Neural progenitor cell (in vitro differentiated cells): ENCODE results near the gene LAMB1.

ENCODE experiments used
- EZH2 ChIP-seq: fragments of 200-600 bp; sonication (generic); IDR thresholded peaks from 2 replicates; pipeline ENCODE4 v1.6.1; 2017; ENCODE audit warnings: antibody characterized with exemption, mild to moderate bottlenecking, moderate library complexity
- TF ChIP-seq, protein P1 (sequence below): fragments of 200-600 bp; sonication (generic); IDR thresholded peaks from 2 replicates; pipeline ENCODE4 v1.5.1; 2017; ENCODE audit warnings: antibody characterized with exemption, mild to moderate bottlenecking

DNA sequence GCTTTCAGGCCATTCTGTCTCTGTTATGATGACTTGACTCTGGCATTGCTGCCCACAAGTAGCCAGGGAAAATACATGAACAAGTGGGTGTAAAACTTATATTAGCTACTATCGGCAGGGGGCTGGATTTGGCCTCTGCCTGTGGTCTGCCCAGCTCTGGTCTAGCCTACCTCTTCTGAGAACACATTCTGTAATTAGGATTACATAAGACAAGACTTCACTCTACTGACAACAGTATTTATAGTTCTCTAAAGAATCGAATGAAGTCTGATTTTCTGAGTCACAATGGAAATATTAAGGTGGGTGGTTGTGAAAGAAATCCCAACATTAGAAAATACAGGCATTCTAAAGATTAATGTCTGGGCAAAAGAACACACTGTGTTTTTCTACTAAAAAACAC, 56.5 kb downstream of the LAMB1 start:
- TF ChIP-seq, protein P1, sequence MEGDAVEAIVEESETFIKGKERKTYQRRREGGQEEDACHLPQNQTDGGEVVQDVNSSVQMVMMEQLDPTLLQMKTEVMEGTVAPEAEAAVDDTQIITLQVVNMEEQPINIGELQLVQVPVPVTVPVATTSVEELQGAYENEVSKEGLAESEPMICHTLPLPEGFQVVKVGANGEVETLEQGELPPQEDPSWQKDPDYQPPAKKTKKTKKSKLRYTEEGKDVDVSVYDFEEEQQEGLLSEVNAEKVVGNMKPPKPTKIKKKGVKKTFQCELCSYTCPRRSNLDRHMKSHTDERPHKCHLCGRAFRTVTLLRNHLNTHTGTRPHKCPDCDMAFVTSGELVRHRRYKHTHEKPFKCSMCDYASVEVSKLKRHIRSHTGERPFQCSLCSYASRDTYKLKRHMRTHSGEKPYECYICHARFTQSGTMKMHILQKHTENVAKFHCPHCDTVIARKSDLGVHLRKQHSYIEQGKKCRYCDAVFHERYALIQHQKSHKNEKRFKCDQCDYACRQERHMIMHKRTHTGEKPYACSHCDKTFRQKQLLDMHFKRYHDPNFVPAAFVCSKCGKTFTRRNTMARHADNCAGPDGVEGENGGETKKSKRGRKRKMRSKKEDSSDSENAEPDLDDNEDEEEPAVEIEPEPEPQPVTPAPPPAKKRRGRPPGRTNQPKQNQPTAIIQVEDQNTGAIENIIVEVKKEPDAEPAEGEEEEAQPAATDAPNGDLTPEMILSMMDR: no peak
- TF ChIP-seq EZH2: no peak
